GM12865 (cell line): Measurements from ENCODE around the gene F3.
"Not testable (repeated sequence)": the region's sequence is repeated elsewhere in the genome, so short reads cannot be mapped to it uniquely, and the experiment has no call there.

Source experiments
- DNase-seq: peaks from one replicate; pipeline ENCODE4 v3.0.0; 2010; ENCODE audit warnings: low read depth
- H3K4me3 ChIP-seq: 2 replicates; pipeline ENCODE4 v1.5.1; 2011; ENCODE audit warnings: mild to moderate bottlenecking, low read depth, low read length, control low read depth
- CTCF ChIP-seq: IDR thresholded peaks from 2 replicates; pipeline ENCODE4 v1.5.1; 2011; ENCODE audit warnings: low read length, control low read depth, low read depth, inconsistent platforms; ENCODE audit not compliant: insufficient read depth; ENCODE audit errors: missing control alignments

F3 gene

GRCh38 chr1:94578856-94579255 is 37.3 kb upstream of the F3 start:
- no peak for TF ChIP-seq CTCF
- DNase-seq = no peak
- no peak overlapping the region for H3K4me3 ChIP-seq

- not testable (repeated sequence) for DNase-seq, H3K4me3 ChIP-seq
Measured at GRCh38 chr1:94573917-94574316, 32.4 kb upstream of the F3 start.

GRCh38 chr1:94572780-94573179 is 31.2 kb upstream of the F3 start:
- TF ChIP-seq CTCF = no peak
- no peak for DNase-seq
- H3K4me3 ChIP-seq = no peak overlapping the region

GRCh38 chr1:94570965-94571364 is 29.4 kb upstream of the F3 start:
- H3K4me3 ChIP-seq, DNase-seq: not testable (repeated sequence)

GRCh38 chr1:94568806-94569205 is 27.2 kb upstream of the F3 start:
- not testable (repeated sequence) for H3K4me3 ChIP-seq, DNase-seq

GRCh38 chr1:94567975-94568607 is 26.5 kb upstream of the F3 start:
- not testable (repeated sequence) for H3K4me3 ChIP-seq, DNase-seq

GRCh38 chr1:94566436-94566835 is 24.9 kb upstream of the F3 start:
- not testable (repeated sequence) for H3K4me3 ChIP-seq, DNase-seq

GRCh38 chr1:94565901-94566300 is 24.3 kb upstream of the F3 start:
- no peak for TF ChIP-seq CTCF
- H3K4me3 ChIP-seq = no peak overlapping the region
- DNase-seq = no peak

GRCh38 chr1:94562519-94563260 is 21.1 kb upstream of the F3 start:
- no peak for DNase-seq
- no peak for TF ChIP-seq CTCF

More at GRCh38 chr1:94562519-94563260, 21.1 kb upstream of the F3 start:
- H3K4me3 ChIP-seq = no peak overlapping the region
